HG03095 (cell line): ENCODE results near the gene PALLD.
"Not testable (repeated sequence)": the region's sequence is repeated elsewhere in the genome, so short reads cannot be mapped to it uniquely, and the experiment has no call there.

Source experiments
- ATAC-seq: cut with Tn5 transposase; IDR thresholded peaks from one replicate; pipeline ENCODE4 v1.9.1; 2021; ENCODE audit warnings: moderate library complexity; ENCODE audit not compliant: unreplicated experiment

The PALLD gene

GRCh38 chr4:168490711-168491110 is 6.1 kb upstream of the PALLD start:
- ATAC-seq, result no peak

- no peak for ATAC-seq
Observed at GRCh38 chr4:168491563-168491962, 5.3 kb upstream of the PALLD start.

- ATAC-seq, result no peak
Observed at GRCh38 chr4:168498251-168498650, 1.4 kb downstream of the PALLD start.

GRCh38 chr4:168499241-168499640 is 2.4 kb downstream of the PALLD start:
- no peak for ATAC-seq

- no peak for ATAC-seq
Observed at GRCh38 chr4:168501407-168501806, 4.6 kb downstream of the PALLD start.

- no peak for ATAC-seq
Observed at GRCh38 chr4:168502861-168503260, 6.0 kb downstream of the PALLD start.

GRCh38 chr4:168503652-168504362 is 7.0 kb downstream of the PALLD start:
- ATAC-seq, result no peak

- ATAC-seq, result no peak
Observed at GRCh38 chr4:168504526-168504925, 7.7 kb downstream of the PALLD start.

GRCh38 chr4:168506014-168506413 is 9.2 kb downstream of the PALLD start:
- no peak for ATAC-seq

- no peak for ATAC-seq
Observed at GRCh38 chr4:168507178-168507815, 10.4 kb downstream of the PALLD start.

GRCh38 chr4:168508683-168509082 is 11.8 kb downstream of the PALLD start:
- ATAC-seq, result no peak

GRCh38 chr4:168509786-168510185 is 12.9 kb downstream of the PALLD start:
- no peak for ATAC-seq

GRCh38 chr4:168511780-168512489 is 15.1 kb downstream of the PALLD start:
- ATAC-seq, result no peak

GRCh38 chr4:168513826-168514225 is 17.0 kb downstream of the PALLD start:
- ATAC-seq, result not testable (repeated sequence)

- ATAC-seq, result no peak
Observed at GRCh38 chr4:168514249-168514852, 17.5 kb downstream of the PALLD start.

GRCh38 chr4:168515222-168516011 is 18.6 kb downstream of the PALLD start:
- ATAC-seq, result no peak

GRCh38 chr4:168516841-168517240 is 20.0 kb downstream of the PALLD start:
- ATAC-seq, result no peak

- no peak for ATAC-seq
Observed at GRCh38 chr4:168519576-168519975, 22.7 kb downstream of the PALLD start.

GRCh38 chr4:168521721-168522120 is 24.9 kb downstream of the PALLD start:
- no peak for ATAC-seq

GRCh38 chr4:168522356-168522755 is 25.5 kb downstream of the PALLD start:
- ATAC-seq, result no peak
